H9 (cell line): ENCODE data around the gene MOV10. TPM values are rescaled to one million over a fixed set of nuclear protein-coding genes. Genes with fewer than 3 reads are reported as not detected.

Experiments used
- DNase-seq: peaks from one replicate; pipeline ENCODE4 v3.0.0-alpha.2; 2017
- H2AFZ ChIP-seq: one replicate; pipeline ENCODE4 v1.6.1; 2013; ENCODE audit warnings: mild to moderate bottlenecking, low read length, control low read depth, moderate library complexity
- H2AK5ac ChIP-seq: 2 replicates; pipeline ENCODE4 v1.6.1; 2013; ENCODE audit warnings: low read length, control low read depth, mixed read lengths; ENCODE audit not compliant: insufficient read length
- H2BK120ac ChIP-seq: one replicate; pipeline ENCODE4 v1.6.1; 2013; ENCODE audit warnings: low read depth, mild to moderate bottlenecking, low read length, control low read depth, inconsistent platforms; ENCODE audit not compliant: poor library complexity, severe bottlenecking
- H2BK12ac ChIP-seq: 2 replicates; pipeline ENCODE4 v1.6.1; 2013; ENCODE audit warnings: low read length, control low read depth, mixed read lengths, low read depth; ENCODE audit not compliant: insufficient read length
- H2BK15ac ChIP-seq: 2 replicates; pipeline ENCODE4 v1.6.1; 2013; ENCODE audit warnings: low read depth, low read length, control low read depth
- H2BK20ac ChIP-seq: one replicate; pipeline ENCODE4 v1.6.1; 2013; ENCODE audit warnings: low read depth, mild to moderate bottlenecking, low read length, control low read depth, inconsistent platforms; ENCODE audit not compliant: poor library complexity, severe bottlenecking
- H2BK5ac ChIP-seq: 2 replicates; pipeline ENCODE4 v1.6.1; 2013; ENCODE audit warnings: low read length, control low read depth, mixed read lengths; ENCODE audit not compliant: insufficient read length
- H3K14ac ChIP-seq: 2 replicates; pipeline ENCODE4 v1.6.1; 2013; ENCODE audit warnings: low read length, control low read depth; ENCODE audit not compliant: insufficient read depth
- H3K18ac ChIP-seq: 2 replicates; pipeline ENCODE4 v1.6.1; 2013; ENCODE audit warnings: low read depth, mild to moderate bottlenecking, mixed read lengths, low read length, control low read depth; ENCODE audit not compliant: insufficient read length
- H3K23ac ChIP-seq: 2 replicates; pipeline ENCODE4 v1.6.1; 2013; ENCODE audit warnings: low read length, control low read depth, mixed read lengths, low read depth; ENCODE audit not compliant: insufficient read length
- H3K23me2 ChIP-seq: 2 replicates; pipeline ENCODE4 v1.6.1; 2013; ENCODE audit warnings: low read depth, mild to moderate bottlenecking, mixed read lengths, low read length, control low read depth; ENCODE audit not compliant: insufficient read length, poor library complexity, severe bottlenecking
- H3K27ac ChIP-seq: 2 replicates; pipeline ENCODE4 v1.5.1; 2013; ENCODE audit warnings: low read length, control low read depth, mixed read lengths, low read depth; ENCODE audit not compliant: insufficient read length
- H3K27me3 ChIP-seq: 2 replicates; pipeline ENCODE4 v1.6.1; 2013; ENCODE audit warnings: low read length, control low read depth, inconsistent platforms; ENCODE audit not compliant: insufficient read depth
- H3K4ac ChIP-seq: 2 replicates; pipeline ENCODE4 v1.6.1; 2013; ENCODE audit warnings: low read depth, mild to moderate bottlenecking, control low read depth, inconsistent platforms, low read length, moderate library complexity
- H3K4me1 ChIP-seq: 2 replicates; pipeline ENCODE4 v1.6.1; 2013; ENCODE audit warnings: low read length, control low read depth, inconsistent platforms; ENCODE audit not compliant: insufficient read depth
- H3K4me2 ChIP-seq: 2 replicates; pipeline ENCODE4 v1.6.1; 2013; ENCODE audit warnings: low read length, control low read depth, mixed read lengths; ENCODE audit not compliant: insufficient read length, insufficient read depth
- H3K56ac ChIP-seq: 2 replicates; pipeline ENCODE4 v1.6.1; 2013; ENCODE audit warnings: low read depth, mild to moderate bottlenecking, mixed read lengths, low read length, control low read depth; ENCODE audit not compliant: insufficient read length
- H3K79me1 ChIP-seq: 2 replicates; pipeline ENCODE4 v1.6.1; 2013; ENCODE audit warnings: low read depth, mild to moderate bottlenecking, moderate library complexity, low read length, control low read depth, inconsistent platforms; ENCODE audit not compliant: insufficient read depth, poor library complexity, severe bottlenecking
- H3K79me2 ChIP-seq: 2 replicates; pipeline ENCODE4 v1.6.1; 2013; ENCODE audit warnings: low read length, control low read depth, inconsistent platforms; ENCODE audit not compliant: insufficient read depth
- H3K9ac ChIP-seq: 2 replicates; pipeline ENCODE4 v1.6.1; 2013; ENCODE audit warnings: low read length, control low read depth, mixed read lengths; ENCODE audit not compliant: insufficient read length; ENCODE audit errors: extremely low read depth
- H3K9me3 ChIP-seq: one replicate; pipeline ENCODE4 v1.6.1; 2013; ENCODE audit warnings: low read depth, low read length, inconsistent platforms; ENCODE audit not compliant: control insufficient read depth
- H3T11ph ChIP-seq: one replicate; pipeline ENCODE4 v1.6.1; 2013; ENCODE audit warnings: mild to moderate bottlenecking, low read length, control low read depth, inconsistent platforms
- H4K20me1 ChIP-seq: one replicate; pipeline ENCODE4 v1.6.1; 2013; ENCODE audit not compliant: control insufficient read depth, insufficient read length, insufficient read depth
- H4K5ac ChIP-seq: 2 replicates; pipeline ENCODE4 v1.6.1; 2013; ENCODE audit warnings: low read depth, mild to moderate bottlenecking, mixed read lengths, low read length, control low read depth; ENCODE audit not compliant: insufficient read length
- H4K8ac ChIP-seq: replicated peaks from 2 replicates; pipeline ENCODE4 v1.6.1; 2013; ENCODE audit warnings: low read length, control low read depth, mixed read lengths, low read depth; ENCODE audit not compliant: insufficient read length
- H4K91ac ChIP-seq: 2 replicates; pipeline ENCODE4 v1.6.1; 2013; ENCODE audit warnings: low read depth, mild to moderate bottlenecking, moderate library complexity, mixed read lengths, low read length, control low read depth; ENCODE audit not compliant: insufficient read length
- H3K27ac Mint-ChIP-seq, 3 experiments: 2 replicates in 2 of 3; 3 replicates in 1 of 3; pipeline ENCODE4 v1.8.0; 2020 to 2021; ENCODE audit warnings: mixed read lengths in 3 of 3, mild to moderate bottlenecking in 1 of 3, moderate library complexity in 1 of 3
- H3K27me3 Mint-ChIP-seq: 2 replicates; pipeline ENCODE4 v1.8.0; 2021; ENCODE audit warnings: low read depth, mild to moderate bottlenecking, moderate library complexity, mixed read lengths
- H3K36me3 Mint-ChIP-seq, 3 experiments: 2 replicates in 2 of 3; 3 replicates in 1 of 3; pipeline ENCODE4 v1.8.0; 2020 to 2021; ENCODE audit warnings: low read depth in 3 of 3, mixed read lengths in 3 of 3; ENCODE audit not compliant: insufficient read depth in 1 of 3
- H3K4me1 Mint-ChIP-seq, 2 experiments: 2 replicates each; pipeline ENCODE4 v1.8.0; 2020; ENCODE audit warnings: mixed read lengths in 2 of 2
- H3K4me3 Mint-ChIP-seq, 2 experiments: 2 replicates in 1 of 2; 3 replicates in 1 of 2; pipeline ENCODE4 v1.8.0; 2020 to 2021; ENCODE audit warnings: mild to moderate bottlenecking in 2 of 2, mixed read lengths in 2 of 2, moderate library complexity in 1 of 2
- H3K9me3 Mint-ChIP-seq, 2 experiments: 2 replicates in 1 of 2; 3 replicates in 1 of 2; pipeline ENCODE4 v1.8.0; 2020; ENCODE audit warnings: mild to moderate bottlenecking in 2 of 2, mixed read lengths in 2 of 2, moderate library complexity in 1 of 2
- CTCF ChIP-seq: fragments of 200-600 bp; sonication (generic); conservative IDR thresholded peaks from 3 replicates; pipeline ENCODE4 v1.8.0; 2021; ENCODE audit warnings: antibody characterized with exemption, mild to moderate bottlenecking
- WGBS: extraction: QIAGEN DNeasy Blood & Tissue Kit; methylation state at CpG from one replicate; pipeline ENCODE4 v1.1.7; 2013; ENCODE audit warnings: missing lambda C conversion rate, low lambda C conversion rate, mixed read lengths; ENCODE audit not compliant: insufficient read length; ENCODE audit errors: extremely low coverage; 5-methylcytosine and 5-hydroxymethylcytosine counted together
- total RNA-seq: library from RNA; stranded (reverse); gene quantifications from 2 replicates; pipeline ENCODE4 v1.2.1, GENCODE V29; 2021

The MOV10 gene
- total RNA-seq, 1 experiment from 2014 or later = 77.8 TPM

DNA sequence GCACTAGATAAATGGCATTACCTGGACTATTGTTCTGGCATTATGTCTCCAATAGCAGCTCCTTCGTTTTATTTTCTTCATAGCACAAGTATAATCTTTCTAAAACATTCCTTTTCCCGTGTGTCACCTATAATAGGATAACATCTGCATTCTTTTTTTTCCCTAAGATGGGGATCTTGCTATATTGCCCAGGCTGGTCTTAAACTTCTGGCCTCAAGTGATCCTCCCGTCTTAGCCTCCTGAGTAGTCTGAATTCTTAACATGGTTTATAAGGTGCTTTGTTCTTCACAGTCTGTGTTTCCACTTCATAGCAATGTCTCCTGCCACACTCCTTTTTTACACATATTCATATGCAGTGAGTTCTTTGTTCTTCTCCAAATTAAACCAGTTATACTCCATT, 8.6 kb upstream of the MOV10 start:
- no peak overlapping the region for H2AFZ ChIP-seq
- no peaks in the 10 kb centered on the region for H3K79me2 ChIP-seq
- peaks cover 6 to 8% of the 10 kb centered on the region in 2 experiments for H3K4me1 Mint-ChIP-seq
- no peaks in the 10 kb centered on the region for H4K20me1 ChIP-seq
- no peak overlapping the region for H3K18ac ChIP-seq
- H2BK15ac ChIP-seq = no peak overlapping the region
- no peak overlapping the region for H3K4me3 Mint-ChIP-seq
- H3K27ac Mint-ChIP-seq = no peak overlapping the region
- no peak overlapping the region for H3K4ac ChIP-seq
- H3K56ac ChIP-seq = no peak overlapping the region
- H3K23me2 ChIP-seq = no peaks in the 10 kb centered on the region
- no peak overlapping the region for H4K8ac ChIP-seq
- H2BK5ac ChIP-seq = no peak overlapping the region
- H3K79me1 ChIP-seq = no peaks in the 10 kb centered on the region
- TF ChIP-seq CTCF = no peak
- WGBS = no CpG with 5 or more reads among the region's 3 CpGs
- H3K27me3 ChIP-seq = no peaks in the 10 kb centered on the region
- H2BK12ac ChIP-seq = no peak overlapping the region
- no peak overlapping the region for H2BK120ac ChIP-seq
- no peak overlapping the region for H2BK20ac ChIP-seq
- DNase-seq = no peak
- H3K14ac ChIP-seq = no peak overlapping the region
- H3K9ac ChIP-seq = no peak overlapping the region
- no peak overlapping the region for H3K4me2 ChIP-seq
- H3T11ph ChIP-seq = no peak overlapping the region
- no peak overlapping the region for H4K91ac ChIP-seq
- no peak overlapping the region for H2AK5ac ChIP-seq
- no peak overlapping the region for H4K5ac ChIP-seq
- no peaks in the 10 kb centered on the region for H3K9me3 Mint-ChIP-seq
- no peaks in the 10 kb centered on the region for H3K27me3 Mint-ChIP-seq
- H3K23ac ChIP-seq = no peak overlapping the region
- no peaks in the 10 kb centered on the region for H3K4me1 ChIP-seq
- H3K36me3 Mint-ChIP-seq = peaks cover 34 to 85% (median 82%) of the 10 kb centered on the region in 3 experiments; a peak in 6 of 7 replicates
- H3K9me3 ChIP-seq = no peaks in the 10 kb centered on the region
- H3K27ac ChIP-seq = no peak overlapping the region
